ENCODE measurements around the gene TGFBR3.

DNA sequence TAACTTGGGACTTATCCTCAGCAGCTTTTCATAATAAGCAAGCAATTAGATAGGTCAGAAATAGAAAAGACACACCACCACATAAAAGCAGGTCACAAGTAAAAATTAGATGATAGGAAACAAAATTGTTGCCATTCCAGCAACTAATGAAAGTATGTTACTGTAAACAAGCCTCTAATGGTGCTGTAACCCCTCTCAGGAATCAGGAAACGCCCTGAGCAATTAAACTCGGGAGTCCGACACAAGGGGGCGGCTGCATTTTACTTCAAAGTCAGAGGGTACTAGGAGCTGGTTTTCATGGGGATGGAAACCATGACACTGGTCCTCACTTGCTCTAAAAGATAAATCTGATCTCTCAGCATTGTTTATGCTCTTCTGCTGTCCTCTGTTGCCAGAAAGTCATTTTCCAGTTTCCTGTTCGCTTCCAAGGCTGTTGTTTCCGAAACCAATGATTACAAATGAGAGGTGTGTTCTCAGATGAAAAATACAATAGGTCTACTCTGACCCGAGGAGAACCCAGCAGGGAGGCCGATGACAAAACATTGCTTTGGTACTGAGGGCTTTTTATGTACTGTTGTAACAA lies 93.4 kb downstream of the TGFBR3 start:
- TF ChIP-seq, protein P1, sequence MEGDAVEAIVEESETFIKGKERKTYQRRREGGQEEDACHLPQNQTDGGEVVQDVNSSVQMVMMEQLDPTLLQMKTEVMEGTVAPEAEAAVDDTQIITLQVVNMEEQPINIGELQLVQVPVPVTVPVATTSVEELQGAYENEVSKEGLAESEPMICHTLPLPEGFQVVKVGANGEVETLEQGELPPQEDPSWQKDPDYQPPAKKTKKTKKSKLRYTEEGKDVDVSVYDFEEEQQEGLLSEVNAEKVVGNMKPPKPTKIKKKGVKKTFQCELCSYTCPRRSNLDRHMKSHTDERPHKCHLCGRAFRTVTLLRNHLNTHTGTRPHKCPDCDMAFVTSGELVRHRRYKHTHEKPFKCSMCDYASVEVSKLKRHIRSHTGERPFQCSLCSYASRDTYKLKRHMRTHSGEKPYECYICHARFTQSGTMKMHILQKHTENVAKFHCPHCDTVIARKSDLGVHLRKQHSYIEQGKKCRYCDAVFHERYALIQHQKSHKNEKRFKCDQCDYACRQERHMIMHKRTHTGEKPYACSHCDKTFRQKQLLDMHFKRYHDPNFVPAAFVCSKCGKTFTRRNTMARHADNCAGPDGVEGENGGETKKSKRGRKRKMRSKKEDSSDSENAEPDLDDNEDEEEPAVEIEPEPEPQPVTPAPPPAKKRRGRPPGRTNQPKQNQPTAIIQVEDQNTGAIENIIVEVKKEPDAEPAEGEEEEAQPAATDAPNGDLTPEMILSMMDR (IDR thresholded peaks at IDR 0.05 in 8 of 11, conservative IDR thresholded peaks at IDR 0.05 in 3 of 11), result no peak
- TF ChIP-seq POLR2AphosphoS5 (IDR thresholded peaks at IDR 0.05), result peak in 1 of 3 donors; percentile 58
